Epithelial cell of proximal tubule (primary cell): ENCODE results near the gene ARID4B. TPM values are rescaled to one million over a fixed set of nuclear protein-coding genes. Genes with fewer than 3 reads are reported as not detected.

Experiments used
- DNase-seq: peaks from one replicate; pipeline ENCODE4 v3.0.0-alpha.2; 2011; ENCODE audit warnings: low read depth
- H3K4me3 ChIP-seq: 2 replicates; pipeline ENCODE4 v1.5.1; 2011; ENCODE audit warnings: low read depth, mild to moderate bottlenecking, low read length
- total RNA-seq: library from RNA; depleted of rRNA; stranded (reverse); fragments of >200 nt; gene quantifications from 2 replicates; pipeline ENCODE4 v1.2.3, GENCODE V29; 2015
- TF ChIP-seq, protein P1 (sequence below): conservative IDR thresholded peaks from 2 replicates; pipeline ENCODE4 v1.5.1; 2012; ENCODE audit warnings: low read depth, mild to moderate bottlenecking, low read length

ARID4B gene
- total RNA-seq, 1 donor from 2014 or later = 13.8 TPM

DNA sequence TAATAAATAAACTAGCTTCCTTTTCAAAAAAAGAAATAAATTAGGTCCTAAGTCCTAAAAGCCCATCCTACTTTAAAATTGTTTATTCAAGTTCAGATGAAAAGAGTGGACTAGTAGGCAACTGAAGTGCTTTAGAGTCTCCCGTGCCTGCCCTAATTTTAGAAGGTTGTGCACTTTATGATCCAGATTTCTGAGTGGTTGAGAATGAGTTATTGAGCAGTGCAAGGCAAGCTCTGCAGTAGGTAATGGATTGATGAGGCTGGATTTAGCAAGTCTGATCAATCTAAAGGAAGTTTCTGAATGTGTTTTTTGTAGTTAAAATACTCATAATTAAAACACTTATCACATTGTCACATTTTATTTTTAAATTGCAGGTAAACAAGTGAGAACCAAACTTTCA, 13.4 kb upstream of the ARID4B start:
- no peak for DNase-seq
- TF ChIP-seq, protein P1, sequence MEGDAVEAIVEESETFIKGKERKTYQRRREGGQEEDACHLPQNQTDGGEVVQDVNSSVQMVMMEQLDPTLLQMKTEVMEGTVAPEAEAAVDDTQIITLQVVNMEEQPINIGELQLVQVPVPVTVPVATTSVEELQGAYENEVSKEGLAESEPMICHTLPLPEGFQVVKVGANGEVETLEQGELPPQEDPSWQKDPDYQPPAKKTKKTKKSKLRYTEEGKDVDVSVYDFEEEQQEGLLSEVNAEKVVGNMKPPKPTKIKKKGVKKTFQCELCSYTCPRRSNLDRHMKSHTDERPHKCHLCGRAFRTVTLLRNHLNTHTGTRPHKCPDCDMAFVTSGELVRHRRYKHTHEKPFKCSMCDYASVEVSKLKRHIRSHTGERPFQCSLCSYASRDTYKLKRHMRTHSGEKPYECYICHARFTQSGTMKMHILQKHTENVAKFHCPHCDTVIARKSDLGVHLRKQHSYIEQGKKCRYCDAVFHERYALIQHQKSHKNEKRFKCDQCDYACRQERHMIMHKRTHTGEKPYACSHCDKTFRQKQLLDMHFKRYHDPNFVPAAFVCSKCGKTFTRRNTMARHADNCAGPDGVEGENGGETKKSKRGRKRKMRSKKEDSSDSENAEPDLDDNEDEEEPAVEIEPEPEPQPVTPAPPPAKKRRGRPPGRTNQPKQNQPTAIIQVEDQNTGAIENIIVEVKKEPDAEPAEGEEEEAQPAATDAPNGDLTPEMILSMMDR = no peak
- no peak overlapping the region for H3K4me3 ChIP-seq

DNA sequence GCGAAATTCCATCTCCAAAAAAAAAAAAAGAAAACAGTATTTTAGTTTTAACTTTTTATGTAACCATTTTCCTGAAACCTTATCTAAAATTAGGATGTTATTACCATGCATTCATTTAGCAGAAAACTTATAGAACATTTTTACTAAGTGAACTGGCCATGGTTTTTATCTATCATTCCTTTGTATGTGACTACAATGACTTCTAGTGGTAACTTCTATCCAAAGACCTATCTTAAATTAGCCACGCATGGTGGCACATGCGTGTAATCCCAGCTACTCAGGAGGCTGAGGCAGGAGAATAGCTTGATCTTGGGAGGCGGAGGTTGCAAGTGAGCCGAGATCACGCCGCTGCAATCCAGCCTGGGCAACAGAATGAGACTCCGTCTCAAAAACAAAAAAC, 11.8 kb upstream of the ARID4B start:
- no peak overlapping the region for H3K4me3 ChIP-seq
- TF ChIP-seq, protein P1 = no peak
- no peak for DNase-seq

DNA sequence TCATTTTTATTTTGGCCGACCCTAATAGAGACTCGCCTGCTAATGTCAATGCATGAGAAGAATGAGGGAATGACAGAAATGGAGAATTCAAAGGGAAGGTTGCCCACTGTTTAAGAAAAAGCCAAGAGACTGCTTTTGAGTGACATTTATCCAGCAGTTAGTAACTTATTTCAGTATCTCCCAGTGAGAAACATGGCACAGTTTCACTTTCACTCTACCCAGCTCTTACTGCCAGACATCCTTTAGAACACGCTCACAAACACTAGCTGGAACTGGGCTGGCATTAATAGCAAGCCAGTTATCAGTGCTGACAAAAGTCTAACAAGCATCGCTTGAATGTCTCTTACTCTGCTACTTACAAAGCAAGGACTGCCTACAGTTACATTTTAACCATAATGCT, 8.9 kb upstream of the ARID4B start:
- H3K4me3 ChIP-seq = peak overlapping the region; percentile 39
- peak; percentile 45 for DNase-seq
- TF ChIP-seq, protein P1 = no peak

DNA sequence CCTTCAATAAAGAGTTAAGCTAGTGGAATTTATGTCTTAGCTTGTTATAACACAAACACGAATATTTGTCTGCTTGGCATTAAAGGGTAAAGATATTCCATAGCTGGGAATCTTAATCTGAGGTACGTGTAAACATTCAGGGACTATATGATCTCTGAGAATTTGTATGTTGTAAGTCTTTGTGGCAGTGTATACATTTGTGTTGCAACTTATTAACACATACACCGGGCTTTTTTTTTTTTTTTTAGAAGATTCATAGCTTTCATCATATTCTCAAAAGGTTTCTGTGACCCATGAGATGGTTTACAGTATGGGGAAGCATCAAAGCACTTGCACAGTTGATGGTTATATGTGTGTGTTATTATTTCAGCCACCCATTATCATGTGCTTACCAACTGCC, 3.4 kb upstream of the ARID4B start:
- peak overlapping the region; percentile 71 for H3K4me3 ChIP-seq
- TF ChIP-seq, protein P1 = no peak
- DNase-seq = no peak

DNA sequence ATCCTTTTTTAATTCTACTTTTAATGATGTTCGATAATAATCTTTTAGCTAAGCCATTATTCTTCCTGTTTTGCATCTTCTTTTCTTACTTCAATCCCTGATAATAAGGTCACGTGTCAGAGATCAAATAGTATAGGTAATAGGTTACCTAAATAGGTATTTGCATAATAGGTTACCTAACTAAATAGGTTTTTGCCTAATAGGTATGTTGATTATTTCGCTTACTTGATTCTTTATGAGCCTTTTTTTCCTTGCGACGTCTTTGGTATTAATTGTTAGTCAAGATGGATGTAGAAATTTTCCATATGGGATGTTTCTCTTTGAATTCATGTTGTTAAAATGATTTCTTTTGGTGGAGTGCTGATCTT, 2.9 kb upstream of the ARID4B start:
- TF ChIP-seq, protein P1 = no peak
- DNase-seq = no peak
- peak overlapping the region; percentile 71 for H3K4me3 ChIP-seq

DNA sequence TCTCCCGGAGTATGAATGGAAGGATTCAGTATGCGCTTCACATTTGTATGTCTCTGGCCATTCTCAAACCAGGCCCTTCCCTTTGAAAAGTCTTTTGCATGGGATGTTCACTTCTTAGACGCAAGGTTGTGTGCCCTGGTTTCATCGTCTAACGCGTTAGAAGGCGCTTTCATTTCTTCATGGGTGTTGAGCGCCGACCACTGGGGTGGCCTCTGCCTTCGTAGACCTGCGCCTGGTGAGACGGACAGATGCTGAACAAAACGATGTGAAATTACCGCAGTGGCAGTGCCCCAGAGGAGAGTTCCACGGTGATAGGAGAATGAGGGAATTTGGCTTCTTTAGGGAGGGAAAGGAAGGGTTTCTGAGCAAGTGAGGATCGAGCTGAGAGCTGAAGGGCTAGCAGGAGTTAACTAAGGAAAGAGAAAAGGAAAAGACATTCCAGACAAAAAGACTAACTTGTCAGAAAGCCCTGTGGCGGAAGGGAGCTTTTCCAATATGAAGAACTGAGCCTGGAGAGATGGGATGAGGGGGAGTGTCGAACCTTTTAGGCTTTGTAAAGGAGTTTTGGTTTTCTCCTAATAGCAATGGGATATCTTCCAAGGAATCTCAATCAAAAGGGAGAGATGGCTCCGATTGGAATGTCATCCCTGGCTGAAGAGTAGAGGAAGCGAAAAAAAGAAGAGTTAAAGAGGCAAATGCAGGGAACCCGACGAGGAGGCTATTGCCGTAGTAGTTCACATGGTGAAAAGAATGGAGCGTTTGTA, 1.3 kb upstream of the ARID4B start:
- TF ChIP-seq, protein P1 = peak; percentile 2
- peak overlapping the region; percentile 71 for H3K4me3 ChIP-seq
- peak; percentile 41 for DNase-seq
